ENCODE results near the gene TMEM248.
A peak's percentile ranks its signal among the peaks of the same experiment; 100 is the strongest.
"Not testable (repeated sequence)": the region's sequence is repeated elsewhere in the genome, so short reads cannot be mapped to it uniquely, and the experiment has no call there.

TMEM248 gene

GRCh38 chr7:66886152-66886551 lies 34.9 kb upstream of the TMEM248 start:
- TF ChIP-seq, protein P1, sequence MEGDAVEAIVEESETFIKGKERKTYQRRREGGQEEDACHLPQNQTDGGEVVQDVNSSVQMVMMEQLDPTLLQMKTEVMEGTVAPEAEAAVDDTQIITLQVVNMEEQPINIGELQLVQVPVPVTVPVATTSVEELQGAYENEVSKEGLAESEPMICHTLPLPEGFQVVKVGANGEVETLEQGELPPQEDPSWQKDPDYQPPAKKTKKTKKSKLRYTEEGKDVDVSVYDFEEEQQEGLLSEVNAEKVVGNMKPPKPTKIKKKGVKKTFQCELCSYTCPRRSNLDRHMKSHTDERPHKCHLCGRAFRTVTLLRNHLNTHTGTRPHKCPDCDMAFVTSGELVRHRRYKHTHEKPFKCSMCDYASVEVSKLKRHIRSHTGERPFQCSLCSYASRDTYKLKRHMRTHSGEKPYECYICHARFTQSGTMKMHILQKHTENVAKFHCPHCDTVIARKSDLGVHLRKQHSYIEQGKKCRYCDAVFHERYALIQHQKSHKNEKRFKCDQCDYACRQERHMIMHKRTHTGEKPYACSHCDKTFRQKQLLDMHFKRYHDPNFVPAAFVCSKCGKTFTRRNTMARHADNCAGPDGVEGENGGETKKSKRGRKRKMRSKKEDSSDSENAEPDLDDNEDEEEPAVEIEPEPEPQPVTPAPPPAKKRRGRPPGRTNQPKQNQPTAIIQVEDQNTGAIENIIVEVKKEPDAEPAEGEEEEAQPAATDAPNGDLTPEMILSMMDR (IDR thresholded peaks at IDR 0.05; ENCODE audit: control insufficient read depth, extremely low read depth, insufficient read depth), result no peak
- no peak overlapping the region for H3K4me3 ChIP-seq (ENCODE audit: low read depth, low read length)
- DNase-seq (ENCODE audit: low read depth), result no peak

- peak; percentile 71 for DNase-seq (ENCODE audit: low read depth)
- not testable (repeated sequence) for H3K4me3 ChIP-seq (ENCODE audit: low read depth, low read length)
Measured at GRCh38 chr7:66888223-66888622, 32.8 kb upstream of the TMEM248 start.

DNA sequence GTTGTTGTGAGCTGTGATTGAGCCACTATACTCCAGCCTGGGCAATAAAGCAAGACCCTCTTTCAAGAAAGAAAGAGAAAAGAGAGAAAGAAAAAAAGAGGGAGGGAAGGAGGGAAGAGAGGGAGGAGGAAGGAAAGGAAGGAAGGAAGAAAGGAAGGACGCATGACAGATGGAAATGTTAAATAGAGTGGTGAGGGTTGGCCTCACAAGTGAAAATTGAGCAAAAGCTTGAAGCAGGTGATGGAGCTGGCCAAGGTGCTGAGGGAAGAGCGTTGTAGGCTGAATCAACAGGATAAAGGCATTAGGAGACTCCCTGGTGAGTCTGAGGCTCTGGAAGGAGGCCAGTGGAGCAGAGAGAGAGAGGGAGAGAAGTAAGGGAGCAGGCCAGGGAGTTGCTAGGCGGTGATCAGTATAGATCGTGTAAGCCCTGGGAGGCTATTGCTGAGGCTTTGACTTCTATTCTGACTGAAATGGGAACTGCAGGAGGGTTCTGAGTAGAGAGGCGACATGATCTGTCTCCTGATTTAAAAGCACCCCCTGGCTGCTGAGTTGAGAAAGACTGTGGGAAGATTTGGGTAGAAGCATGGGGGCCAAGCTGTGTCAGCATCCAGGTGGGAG lies 26.5 kb upstream of the TMEM248 start:
- peak; percentile 11 for DNase-seq (ENCODE audit: low read depth)
- TF ChIP-seq, protein P1 (IDR thresholded peaks at IDR 0.05; ENCODE audit: control insufficient read depth, extremely low read depth, insufficient read depth), result peak; percentile 19; the same call in 1 of the 2 replicates
- H3K4me3 ChIP-seq (ENCODE audit: low read depth, low read length), result no peak overlapping the region

DNA sequence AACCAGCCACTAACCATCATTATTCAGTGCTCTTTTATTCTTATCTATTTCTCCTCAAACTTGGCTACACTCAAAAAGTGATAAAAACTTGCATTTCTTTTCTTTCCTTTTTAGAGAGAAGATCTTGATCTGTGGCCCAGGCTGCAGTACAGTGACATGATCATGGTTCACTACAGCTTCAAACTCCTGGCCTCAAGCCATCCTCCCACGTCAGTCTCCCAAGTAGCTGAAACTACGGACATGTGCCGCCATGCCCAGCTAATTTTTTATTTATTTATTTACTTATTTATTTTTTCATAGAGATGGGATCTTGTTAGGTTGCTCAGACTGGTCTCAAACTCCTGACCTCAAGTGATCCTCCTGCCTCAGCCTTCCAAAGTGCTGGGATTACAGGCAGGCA lies 24.6 kb upstream of the TMEM248 start:
- no peak for DNase-seq (ENCODE audit: low read depth)
- TF ChIP-seq, protein P1 (IDR thresholded peaks at IDR 0.05; ENCODE audit: control insufficient read depth, extremely low read depth, insufficient read depth), result no peak
- H3K4me3 ChIP-seq (ENCODE audit: low read depth, low read length), result no peak overlapping the region

GRCh38 chr7:66899552-66900280 lies 21.3 kb upstream of the TMEM248 start:
- no peak for DNase-seq (ENCODE audit: low read depth)
- H3K4me3 ChIP-seq (ENCODE audit: low read depth, low read length), result no peak overlapping the region
- TF ChIP-seq, protein P1 (IDR thresholded peaks at IDR 0.05; ENCODE audit: control insufficient read depth, extremely low read depth, insufficient read depth), result no peak

DNA sequence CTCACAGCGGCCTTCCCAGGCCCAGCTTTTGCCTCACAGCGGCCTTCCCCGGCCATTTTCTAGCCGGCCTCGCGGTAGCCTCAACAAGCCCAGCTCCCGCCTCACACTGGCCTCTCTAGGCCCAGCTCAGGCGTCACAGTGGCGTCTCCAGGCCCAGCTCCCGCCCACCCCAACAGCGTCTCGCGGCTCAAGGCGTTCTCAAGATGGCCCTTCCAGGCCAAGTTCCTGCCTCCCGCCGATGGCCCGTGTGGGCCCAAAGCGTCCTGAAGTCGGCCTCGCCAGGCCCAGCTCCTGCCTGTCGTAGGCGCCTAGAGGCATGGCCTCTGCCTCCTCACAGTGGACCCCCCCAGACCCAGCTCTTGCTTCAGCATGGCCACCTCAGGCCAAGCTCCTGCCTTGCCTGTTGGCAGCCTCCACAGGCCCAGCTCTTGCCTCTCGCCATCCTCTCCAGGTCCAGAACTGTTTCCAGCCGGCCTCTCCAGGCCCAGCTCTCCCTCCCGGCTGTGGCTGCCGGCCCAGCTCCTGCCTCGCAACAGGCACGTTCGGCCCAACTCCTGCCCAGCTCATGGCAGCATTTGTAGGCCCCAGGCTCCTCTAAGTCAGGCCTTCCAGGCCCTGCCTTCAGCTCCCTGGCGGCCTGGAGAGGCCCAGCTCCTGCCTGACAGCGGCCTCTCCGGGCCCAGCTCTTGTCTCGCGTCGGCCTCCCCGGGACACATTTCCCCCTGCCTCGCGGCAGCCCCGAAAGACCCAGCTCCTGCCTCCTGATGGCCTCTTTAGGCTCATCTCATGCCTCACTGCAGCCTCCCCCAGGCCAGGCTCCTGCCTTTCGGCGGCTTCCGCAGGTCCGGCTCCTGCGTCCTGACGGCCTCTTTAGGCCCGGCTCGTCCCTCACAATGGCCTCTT lies 18.8 kb upstream of the TMEM248 start:
- no peak for DNase-seq (ENCODE audit: low read depth)
- H3K4me3 ChIP-seq (ENCODE audit: low read depth, low read length), result no peak overlapping the region
- TF ChIP-seq, protein P1 (IDR thresholded peaks at IDR 0.05; ENCODE audit: control insufficient read depth, extremely low read depth, insufficient read depth), result no peak

GRCh38 chr7:66902844-66903180 lies 18.2 kb upstream of the TMEM248 start:
- no peak overlapping the region for H3K4me3 ChIP-seq (ENCODE audit: low read depth, low read length)
- DNase-seq (ENCODE audit: low read depth), result no peak
- TF ChIP-seq, protein P1 (IDR thresholded peaks at IDR 0.05; ENCODE audit: control insufficient read depth, extremely low read depth, insufficient read depth), result no peak

Measured in LNCaP clone FGC (cell line).